Naive B cell (primary cell): Measurements from ENCODE around the gene KIAA0513. TPM values are rescaled to one million over a fixed set of nuclear protein-coding genes. Genes with fewer than 3 reads are reported as not detected.

Experiments
- ATAC-seq, 2 donors: fragments of 150-1000 bp; cut with Tn5 transposase; 2 replicates each; pipeline ENCODE4 v1.10.0; 2021; ENCODE audit warnings: low read depth in 2 of 2, mild to moderate bottlenecking in 2 of 2, moderate library complexity in 2 of 2
- DNase-seq: peaks from one replicate; pipeline ENCODE4 v3.0.0; 2022
- H3K27ac Mint-ChIP-seq, 6 donors: one replicate each; pipeline ENCODE4 v1.8.0; 2020 to 2022; ENCODE audit warnings: mild to moderate bottlenecking in 6 of 6, mixed read lengths in 6 of 6, moderate library complexity in 5 of 6, inconsistent platforms in 2 of 6
- H3K27me3 Mint-ChIP-seq, 3 donors: one replicate each; pipeline ENCODE4 v1.8.0; 2021 to 2022; ENCODE audit warnings: mixed read lengths in 3 of 3, mild to moderate bottlenecking in 1 of 3
- H3K36me3 Mint-ChIP-seq, 2 donors: one replicate each; pipeline ENCODE4 v1.8.0; 2020 to 2022; ENCODE audit warnings: mixed read lengths in 2 of 2, inconsistent platforms in 1 of 2, mild to moderate bottlenecking in 1 of 2
- H3K4me1 Mint-ChIP-seq, 3 donors: one replicate each; pipeline ENCODE4 v1.8.0; 2020 to 2022; ENCODE audit warnings: mixed read lengths in 3 of 3, inconsistent platforms in 1 of 3, mild to moderate bottlenecking in 1 of 3, moderate library complexity in 1 of 3
- H3K4me3 Mint-ChIP-seq, 8 donors: one replicate each; pipeline ENCODE4 v1.8.0; 2020 to 2022; ENCODE audit warnings: mild to moderate bottlenecking in 8 of 8, mixed read lengths in 8 of 8, moderate library complexity in 8 of 8, inconsistent platforms in 2 of 8
- H3K9me3 Mint-ChIP-seq, 7 donors: one replicate each; pipeline ENCODE4 v1.8.0; 2020 to 2022; ENCODE audit warnings: mixed read lengths in 7 of 7, mild to moderate bottlenecking in 5 of 7, inconsistent platforms in 2 of 7, moderate library complexity in 1 of 7
- polyA plus RNA-seq, 6 donors: library from polyadenylated mRNA; unstranded; fragments of 300-500 nt; fragmentation: Illumina TruSeq; gene quantifications; one replicate each; pipeline ENCODE4 v1.2.3, GENCODE V29; 2021; ENCODE audit warnings: low read depth in 6 of 6

Gene KIAA0513
- polyA plus RNA-seq, 6 donors from 2014 or later: 0.89 to 3.1 (median 1.3) TPM

- Mint-ChIP-seq H3K27ac (peak overlapping the region in 2 of 6 donors; percentile 31 to 77), H3K4me1 (peaks cover 43 to 72% (median 48%) of the 10 kb centered on the region in 3 donors), H3K27me3 (no peaks in the 10 kb centered on the region), H3K4me3 (peak overlapping the region in 3 of 8 donors; percentile 16 to 77 (median 30)), H3K36me3 (no peaks in the 10 kb centered on the region), H3K9me3 (no peaks in the 10 kb centered on the region)
- ATAC-seq (no peak), DNase-seq (no peak)
Observed at GRCh38 chr16:85008271-85008670, 19.3 kb upstream of the KIAA0513 start.

GRCh38 chr16:85010446-85010930, 17.1 kb upstream of the KIAA0513 start:
- Mint-ChIP-seq H3K36me3 (no peaks in the 10 kb centered on the region), H3K4me3 (peak overlapping the region; percentile 95 to 99 (median 97)), H3K27me3 (peaks cover 7 to 11% (median 8%) of the 10 kb centered on the region in 3 donors), H3K27ac (peak overlapping the region; percentile 92 to 99 (median 98)), H3K4me1 (peaks cover 28 to 51% (median 28%) of the 10 kb centered on the region in 3 donors), H3K9me3 (no peaks in the 10 kb centered on the region)
- ATAC-seq (no peak), DNase-seq (no peak)

- H3K9me3 Mint-ChIP-seq: no peaks in the 10 kb centered on the region
- H3K4me3 Mint-ChIP-seq: peak within 1 kb of the TSS; percentile 96 to 100 (median 98)
- no peaks in the 10 kb centered on the region for H3K36me3 Mint-ChIP-seq
- H3K4me1 Mint-ChIP-seq: peaks cover 23 to 47% (median 24%) of the 10 kb centered on the region in 3 donors
- peak within 1 kb of the TSS; percentile 99 to 100 (median 99) for H3K27ac Mint-ChIP-seq
- ATAC-seq: peak; percentile 93 to 94
- DNase-seq: peak; percentile 83
- peaks cover 7 to 12% (median 11%) of the 10 kb centered on the region in 3 donors for H3K27me3 Mint-ChIP-seq
Observed at GRCh38 chr16:85010931-85011845, 16.4 kb upstream of the KIAA0513 start, which contains the start of gene ZDHHC7. ZDHHC7 (minus strand) TSS chr16:85011535; CDS start chr16:84990618, 20,917 bp downstream.

GRCh38 chr16:85011846-85012284, 15.7 kb upstream of the KIAA0513 start:
- H3K4me1 Mint-ChIP-seq: peaks cover 20 to 45% (median 23%) of the 10 kb centered on the region in 3 donors
- H3K9me3 Mint-ChIP-seq: no peaks in the 10 kb centered on the region
- peaks cover 10 to 14% (median 11%) of the 10 kb centered on the region in 3 donors for H3K27me3 Mint-ChIP-seq
- H3K36me3 Mint-ChIP-seq: no peaks in the 10 kb centered on the region
- DNase-seq (no peak), ATAC-seq (no peak)
- H3K4me3 Mint-ChIP-seq: peak overlapping the region; percentile 96 to 100 (median 98)
- peak overlapping the region; percentile 99 to 100 (median 99) for H3K27ac Mint-ChIP-seq

DNA sequence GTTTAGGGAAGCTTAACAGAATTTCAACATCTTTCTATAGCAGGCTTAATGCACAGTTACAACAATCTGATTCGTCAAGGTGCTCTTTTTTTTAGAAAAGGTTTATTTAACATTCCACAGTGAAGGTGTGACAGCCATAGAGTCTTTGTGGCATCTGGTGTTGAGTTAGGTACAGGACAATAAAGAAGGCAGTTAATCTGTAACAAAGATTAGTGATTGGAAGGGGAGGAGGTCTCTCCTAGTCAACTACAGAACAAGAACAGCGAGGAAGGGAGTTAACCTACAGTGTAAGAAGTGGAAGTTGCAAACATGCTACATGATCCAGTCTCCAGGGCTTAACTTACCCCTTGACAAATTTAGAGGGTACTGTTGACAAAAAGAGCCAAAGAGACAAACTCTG, 13.3 kb upstream of the KIAA0513 start:
- peaks cover 13 to 25% (median 23%) of the 10 kb centered on the region in 3 donors for H3K4me1 Mint-ChIP-seq
- ATAC-seq: no peak
- H3K4me3 Mint-ChIP-seq: peak overlapping the region in 1 of 8 donors; percentile 99
- peaks cover 18 to 21% (median 20%) of the 10 kb centered on the region in 3 donors for H3K27me3 Mint-ChIP-seq
- H3K9me3 Mint-ChIP-seq: no peaks in the 10 kb centered on the region
- H3K27ac Mint-ChIP-seq: peak overlapping the region in 1 of 6 donors; percentile 24
- H3K36me3 Mint-ChIP-seq: no peaks in the 10 kb centered on the region
- no peak for DNase-seq

DNA sequence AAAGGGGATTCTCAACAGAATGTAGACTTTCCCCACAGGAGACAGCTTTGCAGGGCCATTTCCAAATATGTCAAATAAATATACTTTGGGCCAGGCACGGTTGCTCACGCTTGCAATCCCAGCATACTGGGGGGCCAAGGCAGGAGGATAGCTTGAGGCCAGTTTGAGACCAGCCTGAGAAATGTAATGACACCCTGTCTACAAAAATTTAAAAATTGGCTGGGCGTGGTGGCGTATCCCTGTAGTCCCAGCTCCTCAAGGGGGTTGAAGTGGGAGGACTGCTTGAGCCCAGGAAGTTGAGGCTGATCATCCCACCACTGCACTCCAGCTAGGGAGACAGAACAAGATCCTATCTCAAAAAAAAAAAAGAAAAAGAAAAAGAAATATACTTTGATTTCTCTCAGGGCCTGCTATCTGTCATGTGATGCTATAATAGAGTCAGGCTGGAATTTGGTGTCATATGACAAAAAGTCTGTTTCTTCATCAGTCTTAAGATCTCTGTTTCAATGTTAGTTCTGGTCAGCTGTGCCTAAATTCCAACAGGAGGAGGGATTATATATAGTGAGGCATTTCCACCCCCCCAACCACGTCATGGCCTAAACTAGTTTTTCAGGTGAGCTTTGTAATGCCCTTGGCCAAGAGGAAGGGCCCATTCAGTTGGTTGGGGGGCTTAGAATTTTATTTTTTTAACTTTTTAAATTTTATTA, 12.0 kb upstream of the KIAA0513 start:
- no peak for ATAC-seq
- Mint-ChIP-seq H3K4me1 (peaks cover 12 to 13% (median 13%) of the 10 kb centered on the region in 3 donors), H3K27ac (no peak overlapping the region), H3K4me3 (no peak overlapping the region), H3K9me3 (no peaks in the 10 kb centered on the region), H3K27me3 (peaks cover 18 to 21% (median 20%) of the 10 kb centered on the region in 3 donors), H3K36me3 (no peaks in the 10 kb centered on the region)
- DNase-seq: no peak

- Mint-ChIP-seq H3K9me3 (no peaks in the 10 kb centered on the region), H3K4me1 (peaks cover 0 to 3% (median 2%) of the 10 kb centered on the region in 3 donors), H3K36me3 (no peaks in the 10 kb centered on the region), H3K27ac (no peak overlapping the region), H3K27me3 (peaks cover 18 to 21% (median 20%) of the 10 kb centered on the region in 3 donors), H3K4me3 (no peak overlapping the region)
- DNase-seq (no peak), ATAC-seq (no peak)
Observed at GRCh38 chr16:85017151-85017550, 10.4 kb upstream of the KIAA0513 start.

- Mint-ChIP-seq H3K27me3 (peaks cover 18 to 21% (median 20%) of the 10 kb centered on the region in 3 donors), H3K36me3 (no peaks in the 10 kb centered on the region), H3K4me1 (peaks cover 0 to 3% (median 0%) of the 10 kb centered on the region in 3 donors), H3K9me3 (no peaks in the 10 kb centered on the region), H3K4me3 (no peak overlapping the region), H3K27ac (no peak overlapping the region)
- ATAC-seq (no peak), DNase-seq (no peak)
Observed at GRCh38 chr16:85017633-85018032, 10.0 kb upstream of the KIAA0513 start.

- Mint-ChIP-seq H3K9me3 (no peaks in the 10 kb centered on the region), H3K27ac (no peak overlapping the region), H3K4me3 (peak overlapping the region in 1 of 8 donors; percentile 20), H3K27me3 (peaks cover 18 to 21% (median 20%) of the 10 kb centered on the region in 3 donors), H3K36me3 (no peaks in the 10 kb centered on the region), H3K4me1 (peaks cover 0 to 3% (median 0%) of the 10 kb centered on the region in 3 donors)
- ATAC-seq (no peak), DNase-seq (no peak)
Observed at GRCh38 chr16:85018529-85019236, 8.9 kb upstream of the KIAA0513 start.

DNA sequence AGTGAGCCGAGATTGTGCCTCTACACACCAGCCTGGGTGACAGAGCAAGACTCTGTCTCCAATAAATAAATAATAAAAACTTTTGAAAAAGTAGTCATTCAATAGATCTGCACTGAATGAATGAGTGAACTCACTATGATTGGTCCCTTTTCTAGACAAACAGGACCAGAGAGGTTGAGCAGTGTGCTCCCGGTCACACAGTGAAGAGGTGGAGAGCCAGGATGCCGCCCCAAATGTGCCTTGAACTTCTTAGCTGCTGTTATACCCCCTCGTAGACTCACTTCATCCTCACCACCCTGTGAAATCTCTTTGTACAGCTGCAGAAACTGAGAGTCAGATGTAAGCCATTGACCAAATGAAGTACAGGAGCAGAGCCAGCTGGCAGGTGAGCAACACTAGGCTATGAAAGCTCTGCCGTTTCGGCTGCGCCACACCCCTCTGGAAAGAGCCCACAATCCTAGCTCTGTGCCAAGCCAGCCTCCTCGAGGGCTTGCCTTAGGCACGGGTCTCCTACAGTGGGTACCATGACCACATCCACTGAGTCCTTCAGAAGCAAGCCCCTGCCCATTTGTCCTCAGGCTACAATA, 7.8 kb upstream of the KIAA0513 start:
- peaks cover 12 to 14% (median 13%) of the 10 kb centered on the region in 3 donors for H3K27me3 Mint-ChIP-seq
- H3K4me1 Mint-ChIP-seq: peaks cover 3 to 5% (median 4%) of the 10 kb centered on the region in 3 donors
- no peak for DNase-seq
- no peak overlapping the region for H3K4me3 Mint-ChIP-seq
- H3K27ac Mint-ChIP-seq: no peak overlapping the region
- no peaks in the 10 kb centered on the region for H3K36me3 Mint-ChIP-seq
- ATAC-seq: no peak
- no peaks in the 10 kb centered on the region for H3K9me3 Mint-ChIP-seq

GRCh38 chr16:85025781-85026653, 1.6 kb upstream of the KIAA0513 start:
- peak overlapping the region; percentile 44 to 95 (median 90) for H3K4me3 Mint-ChIP-seq

More at GRCh38 chr16:85025781-85026653, 1.6 kb upstream of the KIAA0513 start:
- H3K27me3 Mint-ChIP-seq: peaks cover 0 to 13% (median 0%) of the 10 kb centered on the region in 3 donors
- no peaks in the 10 kb centered on the region for H3K36me3 Mint-ChIP-seq
- ATAC-seq (no peak), DNase-seq (no peak)
- no peaks in the 10 kb centered on the region for H3K9me3 Mint-ChIP-seq
- peaks cover 21 to 41% (median 37%) of the 10 kb centered on the region in 3 donors for H3K4me1 Mint-ChIP-seq
- H3K27ac Mint-ChIP-seq: peak overlapping the region in 4 of 6 donors; percentile 36 to 89 (median 73)
